GM10266 (cell line): ENCODE data around the gene RNU1-2.
"Not testable (repeated sequence)": the region's sequence is repeated elsewhere in the genome, so short reads cannot be mapped to it uniquely, and the experiment has no call there.

Experiments used
- DNase-seq: peaks from one replicate; pipeline ENCODE4 v3.0.0; 2012; ENCODE audit errors: extremely low spot score

RNU1-2 gene

GRCh38 chr1:16895598-16896315, at the start of gene RNU1-2:
Gene RNU1-2, plus strand, starts transcription at chr1:16895980.
- peak; percentile 73 for DNase-seq

GRCh38 chr1:16856201-16856600, 39.6 kb upstream of the RNU1-2 start:
- DNase-seq, result not testable (repeated sequence)

GRCh38 chr1:16859167-16860041, 36.4 kb upstream of the RNU1-2 start:
- not testable (repeated sequence) for DNase-seq

- DNase-seq, result not testable (repeated sequence)
These were observed 35.7 kb upstream of the RNU1-2 start for GRCh38 chr1:16860048-16860447.

- not testable (repeated sequence) for DNase-seq
These were observed 33.9 kb upstream of the RNU1-2 start for GRCh38 chr1:16861832-16862245.

GRCh38 chr1:16862415-16862814, 33.4 kb upstream of the RNU1-2 start:
- DNase-seq, result not testable (repeated sequence)

GRCh38 chr1:16863024-16863423, 32.8 kb upstream of the RNU1-2 start:
- not testable (repeated sequence) for DNase-seq

DNA sequence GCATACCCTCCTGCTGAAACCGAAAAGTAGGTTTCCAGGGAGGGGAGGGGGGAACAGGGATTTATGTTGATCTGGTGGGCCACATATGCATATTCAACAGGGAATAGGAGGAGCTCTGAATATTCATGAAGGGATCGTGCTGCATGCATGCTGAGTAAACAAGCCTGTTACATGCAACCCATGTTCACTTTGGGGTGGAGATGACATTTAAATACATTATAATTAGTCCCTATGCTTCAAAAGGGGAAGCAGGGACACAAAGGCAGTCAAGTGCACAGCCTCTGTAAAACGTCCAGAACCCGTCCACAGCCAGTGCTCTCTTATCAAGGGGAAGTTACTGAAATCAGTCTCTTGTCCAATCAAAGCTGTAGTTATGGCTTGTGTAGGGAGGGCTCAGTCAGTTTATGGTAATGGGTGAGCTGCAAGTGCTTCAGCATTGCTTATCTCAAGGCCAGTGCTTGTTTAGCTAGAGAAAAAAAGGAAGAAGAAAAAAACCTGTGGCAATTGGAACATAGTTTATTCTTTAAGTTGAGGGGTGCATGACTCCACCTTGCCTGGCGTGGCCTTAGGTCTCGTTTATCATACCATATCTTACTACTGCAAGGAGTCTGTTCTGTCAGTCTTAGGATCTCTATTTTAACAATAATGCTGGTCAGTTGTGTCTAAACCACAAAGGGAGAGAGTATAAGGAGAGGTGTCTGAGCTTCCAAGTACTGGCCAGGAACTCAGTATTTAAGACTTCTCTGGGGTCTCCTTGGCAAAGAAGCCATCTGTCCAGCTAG, 28.7 kb upstream of the RNU1-2 start:
- DNase-seq, result not testable (repeated sequence)

GRCh38 chr1:16868787-16869186, 27.0 kb upstream of the RNU1-2 start:
- DNase-seq, result not testable (repeated sequence)

DNA sequence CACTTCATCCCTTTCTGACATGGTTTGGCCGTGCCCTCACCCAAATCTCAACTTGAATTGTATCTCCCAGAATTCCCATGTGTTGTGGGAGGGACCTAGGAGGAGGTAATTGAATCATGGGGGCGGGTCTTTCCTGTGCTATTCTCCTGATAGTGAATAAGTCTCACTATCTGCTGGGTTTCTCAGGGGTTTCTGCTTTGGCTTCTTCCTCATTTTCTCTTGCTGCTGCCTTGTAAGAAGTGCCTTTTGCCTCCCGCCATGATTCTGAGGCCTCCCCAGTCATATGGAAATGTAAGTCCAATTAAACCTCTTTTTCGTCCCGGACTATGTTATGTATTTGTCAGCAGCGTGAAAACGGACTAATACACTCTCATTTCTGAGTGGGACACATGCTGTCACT, 25.8 kb upstream of the RNU1-2 start:
- not testable (repeated sequence) for DNase-seq

DNA sequence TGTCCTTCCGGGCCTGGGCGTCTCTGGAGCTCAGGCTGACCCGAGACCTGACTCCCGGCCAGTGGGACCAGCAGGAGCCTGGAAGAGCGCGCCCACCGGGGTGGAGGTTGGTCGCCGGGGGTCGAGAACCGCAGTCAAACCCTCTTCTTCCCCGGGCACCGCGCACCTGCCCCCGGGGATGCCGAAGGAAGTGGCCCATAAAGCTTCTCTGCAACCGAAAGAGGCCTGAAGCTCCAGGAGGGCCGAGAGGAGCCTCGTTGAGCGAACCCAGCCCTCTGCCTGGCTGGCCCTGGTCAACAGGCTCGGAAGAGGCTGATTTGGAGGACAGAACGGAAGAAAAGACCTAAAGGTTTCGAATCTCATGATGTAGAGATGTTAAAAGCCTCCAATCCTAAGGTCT, 24.6 kb upstream of the RNU1-2 start:
- DNase-seq, result not testable (repeated sequence)

GRCh38 chr1:16872152-16873075, 23.4 kb upstream of the RNU1-2 start:
- DNase-seq, result not testable (repeated sequence)

GRCh38 chr1:16873076-16873879, 22.5 kb upstream of the RNU1-2 start:
- DNase-seq, result not testable (repeated sequence)

DNA sequence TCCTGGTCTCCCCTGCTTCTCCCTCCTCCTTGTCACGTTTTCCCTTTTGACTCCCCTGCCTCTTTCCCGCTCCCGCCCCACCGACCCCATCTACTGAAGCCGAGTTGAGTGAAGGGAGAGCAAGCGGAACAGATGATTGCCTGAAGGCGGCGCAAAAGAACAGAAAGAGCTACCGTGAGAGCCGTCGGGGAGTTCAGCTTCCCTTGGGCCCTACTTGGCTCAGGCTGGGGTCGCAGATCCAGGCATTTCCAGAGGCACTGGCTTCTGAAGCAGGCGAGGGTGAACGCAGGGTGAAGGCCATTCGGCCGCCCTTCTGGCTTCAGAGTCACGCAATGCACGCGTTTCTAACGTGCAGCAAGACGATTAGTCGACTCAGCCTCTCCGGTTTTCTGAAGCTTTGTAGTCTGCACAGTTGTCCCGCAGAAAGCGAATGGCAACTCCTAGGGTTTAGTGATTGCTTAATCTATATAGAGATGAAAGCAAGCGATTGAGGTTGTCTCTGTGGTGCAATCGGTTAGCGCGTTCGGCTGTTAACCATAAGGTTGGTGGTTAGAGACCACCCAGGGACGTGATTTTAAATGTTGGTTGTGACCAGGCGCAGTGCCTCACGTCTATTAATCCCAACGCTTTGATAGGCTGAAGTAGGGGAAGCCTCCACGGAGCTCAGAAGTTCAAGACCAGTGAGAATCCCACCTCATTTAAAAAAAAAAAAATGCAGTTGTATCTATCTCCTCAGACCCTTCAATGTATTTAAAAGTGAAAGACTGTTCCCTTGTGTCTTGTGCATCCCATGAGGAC, 20.6 kb upstream of the RNU1-2 start:
- DNase-seq, result not testable (repeated sequence)

DNA sequence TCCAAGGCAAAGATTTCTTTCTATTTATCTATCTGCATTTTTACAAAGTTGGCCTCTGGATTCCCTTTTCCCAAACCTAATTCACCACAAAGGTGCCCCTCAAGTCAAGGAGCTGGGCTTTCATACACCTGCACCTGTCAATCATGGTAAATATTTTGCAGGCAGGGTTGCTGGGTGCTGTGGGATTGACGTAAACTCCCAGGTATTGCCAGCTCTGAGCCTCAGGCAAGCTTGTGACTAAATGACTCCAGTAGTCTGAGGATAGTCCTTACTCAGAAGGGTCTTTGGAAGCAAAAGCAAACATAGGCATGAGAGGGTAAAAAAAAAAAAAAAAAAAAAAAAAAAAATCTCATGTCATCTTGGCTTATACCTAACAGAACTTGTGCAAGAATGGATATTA, 14.0 kb upstream of the RNU1-2 start:
- not testable (repeated sequence) for DNase-seq
